ENCODE data around the gene C15orf62. TPM values are rescaled to one million over a fixed set of nuclear protein-coding genes. Genes with fewer than 3 reads are reported as not detected.

Gene C15orf62
- total RNA-seq, 4 donors from 2014 or later: 31.2 to 58.4 (median 40.2) TPM

DNA sequence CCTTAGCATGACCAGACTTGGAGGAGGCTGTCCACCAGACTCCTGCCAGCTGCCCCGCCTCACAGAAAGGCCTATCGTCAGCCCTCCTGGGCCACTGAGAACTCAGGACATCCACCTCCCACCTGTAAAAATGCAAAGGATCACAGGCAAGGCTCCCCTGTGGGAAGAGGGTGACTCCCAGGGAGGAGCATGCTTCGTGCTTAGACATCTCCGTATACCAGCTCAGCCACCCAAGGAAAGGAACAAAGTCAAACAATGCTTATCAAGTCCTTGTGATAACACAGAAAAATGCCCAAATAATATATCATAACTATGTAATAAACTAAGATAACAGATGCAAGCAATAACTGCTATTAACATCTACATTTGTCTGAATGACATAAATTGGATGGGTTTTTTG lies 18.9 kb upstream of the C15orf62 start:
- no peak overlapping the region for H3K4me3 ChIP-seq (ENCODE audit: low read depth, poor library complexity, severe bottlenecking)
- TF ChIP-seq, protein P1, sequence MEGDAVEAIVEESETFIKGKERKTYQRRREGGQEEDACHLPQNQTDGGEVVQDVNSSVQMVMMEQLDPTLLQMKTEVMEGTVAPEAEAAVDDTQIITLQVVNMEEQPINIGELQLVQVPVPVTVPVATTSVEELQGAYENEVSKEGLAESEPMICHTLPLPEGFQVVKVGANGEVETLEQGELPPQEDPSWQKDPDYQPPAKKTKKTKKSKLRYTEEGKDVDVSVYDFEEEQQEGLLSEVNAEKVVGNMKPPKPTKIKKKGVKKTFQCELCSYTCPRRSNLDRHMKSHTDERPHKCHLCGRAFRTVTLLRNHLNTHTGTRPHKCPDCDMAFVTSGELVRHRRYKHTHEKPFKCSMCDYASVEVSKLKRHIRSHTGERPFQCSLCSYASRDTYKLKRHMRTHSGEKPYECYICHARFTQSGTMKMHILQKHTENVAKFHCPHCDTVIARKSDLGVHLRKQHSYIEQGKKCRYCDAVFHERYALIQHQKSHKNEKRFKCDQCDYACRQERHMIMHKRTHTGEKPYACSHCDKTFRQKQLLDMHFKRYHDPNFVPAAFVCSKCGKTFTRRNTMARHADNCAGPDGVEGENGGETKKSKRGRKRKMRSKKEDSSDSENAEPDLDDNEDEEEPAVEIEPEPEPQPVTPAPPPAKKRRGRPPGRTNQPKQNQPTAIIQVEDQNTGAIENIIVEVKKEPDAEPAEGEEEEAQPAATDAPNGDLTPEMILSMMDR (IDR thresholded peaks at IDR 0.05): no peak
- no peak for TF ChIP-seq POLR2A (IDR thresholded peaks at IDR 0.05)
- no peak for DNase-seq (ENCODE audit: low spot score in 2 of 2)
- WGBS, 2 donors: 97% methylated on average over 4 of the region's 4 CpGs
- intact Hi-C loops (cut with DNase I; ENCODE audit: low total_unique reads): no loop called here

DNA sequence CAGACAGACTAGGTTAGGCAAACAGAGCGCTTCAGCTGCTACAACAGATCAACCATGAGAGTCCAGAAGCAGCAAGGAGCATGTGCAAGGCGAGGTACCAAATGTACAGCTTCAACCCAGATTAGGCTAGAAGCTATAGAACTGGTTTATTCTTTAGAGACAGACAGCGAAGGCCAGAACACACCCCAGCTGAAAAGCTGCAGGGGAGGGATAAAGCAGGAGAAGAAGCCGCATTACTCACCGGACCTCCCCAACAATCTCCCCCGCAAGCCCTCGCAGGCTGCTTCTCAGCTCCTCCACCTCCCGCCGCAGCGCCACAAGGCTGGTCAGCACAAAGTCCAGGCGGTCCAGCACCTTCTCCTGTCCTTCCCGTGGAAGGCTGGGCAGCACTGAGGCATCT lies 18.0 kb upstream of the C15orf62 start:
- DNase-seq (ENCODE audit: low spot score in 2 of 2): no peak
- TF ChIP-seq POLR2A (IDR thresholded peaks at IDR 0.05): no peak
- TF ChIP-seq, protein P1 (IDR thresholded peaks at IDR 0.05): no peak
- 93 to 96% methylated on average over 12 of the region's 12 CpGs for WGBS, 2 donors
- intact Hi-C loops (cut with DNase I; ENCODE audit: low total_unique reads): no loop called here
- H3K4me3 ChIP-seq (ENCODE audit: low read depth, poor library complexity, severe bottlenecking): no peak overlapping the region

DNA sequence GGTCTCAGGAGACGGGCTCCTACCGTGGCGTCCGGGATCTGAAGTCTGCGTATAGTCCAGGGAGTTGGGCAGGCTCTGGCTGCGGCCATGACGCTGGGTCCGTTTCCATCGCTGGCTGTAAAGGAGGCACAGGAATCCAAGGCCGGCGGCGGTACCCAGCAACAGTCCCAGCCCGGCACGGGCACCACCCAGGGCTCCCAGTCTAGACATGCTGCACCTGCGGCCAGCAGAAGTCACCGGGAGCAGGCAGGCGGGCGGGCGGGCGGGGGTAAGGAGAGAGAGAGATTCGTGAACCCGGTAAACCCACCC lies 15.3 kb upstream of the C15orf62 start:
- TF ChIP-seq POLR2A (IDR thresholded peaks at IDR 0.05): no peak
- TF ChIP-seq, protein P1 (IDR thresholded peaks at IDR 0.05): no peak
- intact Hi-C loops (cut with DNase I; ENCODE audit: low total_unique reads): no loop called here
- 0% methylated on average over 6 to 17 of the region's 22 CpGs for WGBS, 2 donors
- no peak for DNase-seq (ENCODE audit: low spot score in 2 of 2)
- H3K4me3 ChIP-seq (ENCODE audit: low read depth, poor library complexity, severe bottlenecking): peak overlapping the region; percentile 83

DNA sequence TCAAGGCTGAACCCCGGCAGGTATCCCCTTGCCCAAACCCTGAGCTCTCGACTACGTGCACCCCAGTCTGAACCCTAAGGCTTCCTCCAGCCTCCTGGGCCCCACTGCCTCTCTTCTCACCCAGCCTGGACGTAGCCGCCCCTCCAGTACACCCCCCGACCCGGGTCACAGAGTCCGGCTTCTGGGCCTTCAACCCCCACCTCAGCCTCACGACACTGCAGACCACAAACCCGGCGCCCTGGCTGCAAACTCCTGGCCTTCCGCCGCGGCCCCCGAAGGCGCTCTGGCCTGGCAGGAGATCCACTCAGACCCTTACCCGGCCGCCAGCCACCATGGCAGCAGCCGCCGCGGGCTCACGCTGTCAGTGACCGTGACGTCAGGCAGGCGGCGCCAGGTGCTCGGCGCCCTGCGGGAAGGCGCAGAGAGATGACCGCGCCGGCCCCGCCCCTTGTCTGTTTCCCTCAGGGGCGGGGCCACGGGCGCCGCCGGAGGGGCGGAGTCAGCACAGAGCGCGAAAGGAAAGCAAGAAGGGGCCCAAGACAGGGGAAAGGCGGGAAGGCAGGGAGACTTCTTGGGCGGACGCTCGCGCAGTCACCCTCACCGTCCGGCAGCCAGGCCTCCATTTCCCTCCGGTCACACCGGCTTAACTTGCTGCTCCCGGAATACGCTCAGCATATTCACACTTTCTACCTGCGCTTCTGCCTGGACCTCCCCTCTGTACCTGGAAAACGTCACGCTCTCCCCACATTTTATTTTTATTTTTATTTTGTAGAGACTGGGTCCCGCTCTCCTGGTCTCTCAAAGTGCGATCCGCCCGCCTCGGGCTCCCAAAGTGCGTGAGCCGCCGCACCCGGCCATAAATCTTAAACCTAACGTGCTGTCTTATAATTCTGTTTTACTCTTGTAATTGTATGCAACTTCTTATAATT lies 14.6 kb upstream of the C15orf62 start, which contains the start of gene RMDN3:
Gene RMDN3, minus strand, starts transcription at position 372 of the 929 bp plus-strand sequence. CDS start 471 bp downstream, outside the sequence.
- 1% methylated on average over 54 to 62 of the region's 66 CpGs for WGBS, 2 donors
- intact Hi-C loops (cut with DNase I; ENCODE audit: low total_unique reads): no loop called here
- DNase-seq (ENCODE audit: low spot score in 2 of 2): peak; percentile 85 to 98
- peak within 1 kb of the TSS; percentile 83 for H3K4me3 ChIP-seq (ENCODE audit: low read depth, poor library complexity, severe bottlenecking)
- TF ChIP-seq POLR2A (IDR thresholded peaks at IDR 0.05): no peak
- TF ChIP-seq, protein P1 (IDR thresholded peaks at IDR 0.05): peak in 1 of 3 donors; percentile 9

DNA sequence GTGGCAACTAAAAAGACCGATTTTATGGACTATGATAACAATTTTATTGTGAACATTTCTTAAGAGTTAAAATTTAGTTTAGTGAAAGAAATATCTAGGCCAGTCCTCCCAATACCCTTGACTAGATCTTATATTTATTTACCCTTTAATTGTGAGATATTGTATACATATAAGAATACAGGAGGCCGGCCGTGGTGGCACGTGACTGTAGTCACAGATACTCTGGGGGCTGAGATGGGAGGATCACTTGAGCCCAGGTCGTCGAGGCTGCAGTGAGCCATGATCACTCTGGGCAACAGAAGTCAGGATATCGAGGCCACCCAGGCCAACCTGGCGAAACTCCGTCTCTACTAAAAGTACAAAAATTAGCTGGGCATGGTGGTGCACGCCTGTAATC lies 14.0 kb upstream of the C15orf62 start:
- no peak for TF ChIP-seq POLR2A (IDR thresholded peaks at IDR 0.05)
- TF ChIP-seq, protein P1 (IDR thresholded peaks at IDR 0.05): no peak
- no peak overlapping the region for H3K4me3 ChIP-seq (ENCODE audit: low read depth, poor library complexity, severe bottlenecking)
- DNase-seq (ENCODE audit: low spot score in 2 of 2): no peak
- intact Hi-C loops (cut with DNase I; ENCODE audit: low total_unique reads): no loop called here
- WGBS, 2 donors: 60 to 64% methylated on average over 10 of the region's 10 CpGs

All from lower leg skin (tissue), 4 donors.